GM19395 (cell line): ENCODE data around the gene PERM1.
"Not testable (repeated sequence)": the region's sequence is repeated elsewhere in the genome, so short reads cannot be mapped to it uniquely, and the experiment has no call there.

Source experiments
- ATAC-seq: cut with Tn5 transposase; IDR thresholded peaks from one replicate; pipeline ENCODE4 v1.9.1; 2021; ENCODE audit warnings: mild to moderate bottlenecking, moderate library complexity; ENCODE audit not compliant: unreplicated experiment

The PERM1 gene

DNA sequence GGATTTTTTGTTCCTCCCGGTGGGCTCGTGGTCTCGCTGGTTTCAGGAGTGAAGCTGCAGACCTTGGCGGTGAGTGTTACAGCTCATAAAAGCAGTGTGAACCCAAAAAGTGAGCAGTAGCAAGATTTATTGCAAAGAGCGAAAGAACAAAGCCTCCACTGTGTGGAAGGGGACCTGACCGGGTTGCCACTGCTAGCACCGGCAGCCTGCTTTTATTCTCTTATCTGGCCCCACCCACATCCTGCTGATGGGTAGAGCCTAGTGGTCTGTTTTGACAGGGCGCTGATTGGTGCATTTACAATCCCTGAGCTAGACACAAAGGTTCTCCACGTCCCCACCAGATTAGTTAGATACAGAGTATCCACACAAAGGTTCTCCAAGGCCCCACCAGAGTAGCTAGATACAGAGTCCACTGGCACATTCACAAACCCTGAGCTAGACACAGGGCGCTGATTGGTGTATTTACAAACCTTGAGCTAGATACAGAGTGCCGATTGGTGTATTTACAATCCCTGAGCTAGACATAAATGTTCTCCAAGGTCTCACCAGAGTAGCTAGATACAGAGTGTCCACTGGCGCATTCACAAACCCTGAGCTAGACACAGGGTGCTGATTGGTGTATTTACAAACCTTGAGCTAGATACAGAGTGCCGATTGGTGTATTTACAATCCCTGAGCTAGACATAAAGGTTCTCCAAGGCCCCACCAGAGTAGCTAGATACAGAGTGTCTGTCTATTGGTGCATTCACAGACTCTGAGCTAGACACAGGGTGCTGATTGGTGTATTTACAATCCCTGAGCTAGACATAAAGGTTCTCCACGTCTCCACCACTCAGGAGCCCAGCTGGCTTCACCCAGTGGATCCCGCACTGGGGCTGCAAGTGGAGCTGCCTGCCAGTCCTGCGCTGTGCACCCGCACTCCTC lies 35.8 kb upstream of the PERM1 start:
- not testable (repeated sequence) for ATAC-seq

DNA sequence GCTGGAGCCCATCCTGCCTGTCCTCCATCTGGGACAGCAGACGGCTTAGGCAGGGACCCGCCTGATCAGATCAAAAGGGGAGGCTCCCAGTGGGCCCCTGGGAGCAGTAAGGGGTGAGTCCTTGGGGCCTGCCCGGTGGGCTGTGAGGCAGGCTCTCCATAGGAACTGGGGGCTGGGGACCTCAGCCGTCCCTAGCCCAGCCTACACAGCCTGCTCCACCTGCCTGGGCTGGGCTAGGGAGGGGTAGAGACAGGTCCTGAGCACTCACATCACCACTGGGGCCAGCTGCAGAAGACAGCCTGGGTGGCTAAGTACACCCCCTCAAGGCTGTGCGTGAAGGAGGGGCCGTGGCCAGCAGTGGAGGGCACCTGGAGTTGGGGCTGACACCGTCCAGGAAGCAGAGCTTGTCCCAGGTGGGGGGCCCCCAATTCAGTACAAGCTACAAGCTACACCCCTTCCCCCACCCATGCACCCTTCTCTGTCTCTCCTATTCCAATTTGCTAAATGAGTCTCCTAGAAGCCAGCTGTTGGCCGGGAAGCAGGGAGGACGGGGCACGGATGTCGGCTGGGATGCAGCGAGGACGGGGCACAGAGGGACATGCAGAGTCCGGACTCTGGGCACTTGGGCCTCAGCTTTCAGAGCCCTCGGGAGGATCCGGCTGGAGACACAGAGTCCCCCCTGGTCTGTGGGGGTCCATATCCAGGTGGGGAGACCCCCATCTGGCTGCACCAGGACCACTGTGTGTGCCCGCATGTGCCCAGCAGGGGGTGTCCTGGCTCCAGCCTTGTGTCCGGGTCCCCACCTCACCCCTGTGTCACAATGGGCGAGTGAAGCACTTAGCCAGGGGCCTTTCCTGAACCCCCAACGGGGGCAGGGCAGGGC lies 33.1 kb upstream of the PERM1 start:
- no peak for ATAC-seq

DNA sequence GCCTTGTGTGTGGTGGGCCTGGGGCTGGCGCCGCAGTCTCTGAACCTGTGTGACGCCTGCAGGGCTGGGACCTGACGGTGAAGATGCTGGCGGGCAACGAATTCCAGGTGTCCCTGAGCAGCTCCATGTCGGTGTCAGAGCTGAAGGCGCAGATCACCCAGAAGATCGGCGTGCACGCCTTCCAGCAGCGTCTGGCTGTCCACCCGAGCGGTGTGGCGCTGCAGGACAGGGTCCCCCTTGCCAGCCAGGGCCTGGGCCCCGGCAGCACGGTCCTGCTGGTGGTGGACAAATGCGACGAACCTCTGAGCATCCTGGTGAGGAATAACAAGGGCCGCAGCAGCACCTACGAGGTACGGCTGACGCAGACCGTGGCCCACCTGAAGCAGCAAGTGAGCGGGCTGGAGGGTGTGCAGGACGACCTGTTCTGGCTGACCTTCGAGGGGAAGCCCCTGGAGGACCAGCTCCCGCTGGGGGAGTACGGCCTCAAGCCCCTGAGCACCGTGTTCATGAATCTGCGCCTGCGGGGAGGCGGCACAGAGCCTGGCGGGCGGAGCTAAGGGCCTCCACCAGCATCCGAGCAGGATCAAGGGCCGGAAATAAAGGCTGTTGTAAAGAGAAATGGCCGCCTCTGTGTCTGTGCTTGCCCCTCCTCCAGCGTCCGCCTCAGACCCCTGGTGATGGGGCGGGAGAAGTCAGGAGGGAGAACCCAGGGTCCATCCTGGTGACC lies 32.2 kb upstream of the PERM1 start:
- ATAC-seq, result no peak

DNA sequence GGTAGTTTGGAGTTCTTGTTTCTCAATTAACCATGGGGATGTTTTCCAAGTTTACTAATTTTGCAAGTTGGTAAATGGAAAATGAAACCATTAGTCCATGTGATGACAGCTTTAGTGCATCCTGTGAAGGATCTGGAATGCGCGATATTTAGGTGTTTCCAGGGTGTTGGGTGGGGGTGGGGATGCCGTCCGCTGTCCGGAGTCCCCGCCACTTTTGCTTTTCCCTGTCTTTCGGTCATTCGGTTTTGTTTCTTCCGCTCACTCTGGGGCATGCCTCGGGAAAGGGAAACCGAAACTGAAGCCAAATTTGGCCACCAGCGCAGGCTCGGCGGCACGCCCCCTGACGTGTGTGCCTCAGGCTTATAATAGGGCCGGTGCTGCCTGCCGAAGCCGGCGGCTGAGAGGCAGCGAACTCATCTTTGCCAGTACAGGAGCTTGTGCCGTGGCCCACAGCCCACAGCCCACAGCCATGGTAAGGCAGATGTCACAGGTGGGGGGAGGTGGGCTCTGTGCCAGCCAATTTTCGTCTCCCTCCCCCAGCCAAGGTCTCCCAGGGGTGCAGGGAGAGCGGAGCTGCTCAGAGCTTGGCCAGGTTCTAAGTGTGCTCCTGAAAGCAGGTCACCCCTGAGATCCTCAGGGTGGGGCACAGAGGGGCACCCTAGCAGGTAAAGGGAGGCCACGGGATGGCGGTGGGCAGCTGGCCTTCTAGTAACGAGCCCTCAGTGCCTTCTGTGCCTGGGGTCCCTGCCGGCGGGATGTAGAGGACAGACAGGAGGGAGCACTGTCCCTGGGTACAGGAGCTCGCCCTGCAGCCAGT lies 31.4 kb upstream of the PERM1 start, which contains the start of gene ISG15:
TSS of gene ISG15 (plus strand) at position 393 of the 817 bp plus-strand sequence. CDS start at position 470, 77 bp downstream.
- ATAC-seq, result peak; percentile 88

DNA sequence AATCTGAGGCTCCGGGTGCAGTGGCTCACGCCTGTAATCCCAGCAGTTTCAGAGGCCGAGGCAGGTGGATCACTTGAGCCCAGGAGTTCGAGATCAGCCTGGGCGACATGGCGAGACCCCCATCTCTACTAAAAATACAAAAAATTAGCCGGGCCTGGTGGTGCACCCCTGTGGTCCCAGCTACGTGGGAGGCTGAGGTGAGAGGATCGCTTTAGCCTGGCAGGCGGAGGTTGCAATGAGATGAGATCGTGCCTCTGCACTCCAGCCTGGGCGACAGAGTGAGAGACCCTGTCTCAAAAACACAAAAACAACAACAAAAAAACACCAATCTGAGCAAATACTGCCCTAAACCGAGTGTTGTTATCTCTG lies 30.8 kb upstream of the PERM1 start:
- not testable (repeated sequence) for ATAC-seq

DNA sequence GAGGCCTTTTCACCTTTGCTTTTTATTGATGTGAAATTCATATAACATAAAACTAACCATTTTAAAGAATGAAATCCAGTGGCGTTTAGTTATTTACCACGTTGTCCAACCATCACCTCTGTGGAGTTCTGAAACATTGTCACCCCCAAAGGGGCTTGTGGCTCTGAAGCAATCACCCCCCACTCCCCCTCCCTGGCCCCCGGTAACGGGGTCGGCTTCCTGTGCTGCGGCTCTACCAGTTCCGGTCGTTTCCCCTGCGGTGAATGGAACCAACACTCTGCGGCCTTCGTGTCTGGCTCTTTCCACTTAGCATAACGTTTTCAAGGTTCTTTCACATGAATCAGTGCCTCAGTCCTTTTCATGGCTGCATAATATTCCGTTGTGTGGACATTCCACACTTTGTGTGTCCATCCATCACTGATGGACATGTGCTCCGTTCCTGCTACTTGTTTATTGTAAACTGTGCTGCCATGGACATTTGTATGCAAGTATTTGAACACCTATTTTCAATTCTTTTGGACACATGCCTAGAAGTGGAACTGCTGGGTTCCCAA lies 29.6 kb upstream of the PERM1 start:
- no peak for ATAC-seq

DNA sequence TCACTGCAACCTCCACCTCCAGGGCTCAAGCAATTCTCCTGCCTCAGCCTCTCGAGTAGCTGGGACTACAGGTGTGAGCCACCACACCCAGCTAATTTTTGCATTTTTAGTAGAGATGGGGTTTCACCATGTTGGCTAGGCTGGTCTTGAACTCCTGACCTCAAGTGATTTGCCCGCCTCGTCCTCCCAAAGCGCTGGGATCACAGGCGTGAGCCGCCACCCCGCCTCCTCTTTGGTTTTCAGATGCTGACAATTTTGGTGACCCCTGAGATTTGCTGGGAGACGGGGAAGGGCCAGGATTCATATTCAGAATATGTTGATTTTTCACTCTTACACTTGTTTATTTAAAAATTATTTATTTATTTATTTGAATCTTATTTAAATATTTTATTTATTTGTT lies 28.2 kb upstream of the PERM1 start:
- ATAC-seq, result not testable (repeated sequence)

DNA sequence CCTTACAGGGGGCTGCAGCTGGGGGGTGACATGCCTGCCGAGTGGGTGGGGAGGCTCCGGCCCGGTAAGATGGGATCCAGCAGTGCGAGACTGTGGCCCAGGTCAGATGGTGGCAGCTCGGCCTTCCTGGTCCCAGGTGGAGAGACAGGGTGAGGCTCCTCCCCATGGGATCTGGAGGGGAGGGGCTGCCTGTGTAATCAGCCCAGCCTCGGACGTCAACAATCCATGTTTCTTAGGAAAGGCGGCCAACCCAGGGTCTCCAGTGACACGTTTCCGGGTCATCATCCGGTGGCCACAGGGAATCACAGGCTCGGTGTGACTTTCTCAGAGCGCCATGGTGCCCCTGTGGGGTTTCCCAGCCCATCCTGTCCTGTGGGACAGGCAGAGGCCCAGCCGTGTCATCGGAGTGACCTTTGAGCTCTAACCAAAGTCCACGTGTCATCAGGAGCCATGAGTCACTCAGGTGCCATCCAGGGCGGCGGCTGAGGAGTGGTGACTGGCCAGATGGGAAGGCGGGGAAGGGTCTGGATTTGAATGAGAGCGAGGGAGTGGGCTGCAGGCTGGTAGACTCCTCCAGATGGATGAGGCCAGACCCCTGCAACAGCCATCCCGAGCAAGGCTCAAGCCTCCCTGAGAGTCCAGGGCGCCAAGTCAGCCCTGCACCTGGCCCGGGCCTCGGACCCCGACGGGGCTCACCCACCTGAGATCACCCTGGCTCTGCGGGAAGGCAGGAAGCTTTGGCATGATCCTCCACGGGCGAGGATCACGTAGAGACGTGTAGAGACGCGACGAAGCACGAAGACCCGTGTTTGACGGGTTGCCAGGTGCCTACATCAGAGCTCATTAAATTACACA lies 24.6 kb upstream of the PERM1 start:
- no peak for ATAC-seq

DNA sequence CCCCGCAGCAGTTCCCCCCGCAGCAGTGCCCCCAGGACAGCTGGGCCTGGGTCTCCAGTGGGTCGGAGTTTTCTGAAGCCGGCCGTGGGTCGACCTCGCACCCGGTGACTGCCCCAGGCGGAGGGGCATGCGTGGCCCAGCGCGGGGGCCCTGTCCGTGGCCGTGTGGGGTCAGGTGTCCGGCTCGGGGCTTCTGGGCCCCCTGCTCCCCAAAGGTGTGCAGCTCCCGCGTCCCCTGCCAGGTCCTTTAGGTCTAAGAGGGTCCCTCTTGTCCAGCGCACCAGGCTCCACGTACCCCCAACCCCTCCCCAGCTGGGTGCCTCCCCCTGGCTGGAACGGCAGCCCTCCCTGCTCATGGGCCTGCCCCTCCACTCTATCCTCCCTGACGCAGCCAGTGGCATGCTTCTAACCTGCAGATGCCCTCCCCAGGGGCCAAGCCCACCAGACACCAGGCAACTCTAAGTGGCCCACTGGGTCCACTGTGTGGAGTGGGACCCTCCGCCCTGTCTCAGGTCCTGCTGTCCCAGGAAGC lies 23.9 kb upstream of the PERM1 start:
- ATAC-seq, result no peak

DNA sequence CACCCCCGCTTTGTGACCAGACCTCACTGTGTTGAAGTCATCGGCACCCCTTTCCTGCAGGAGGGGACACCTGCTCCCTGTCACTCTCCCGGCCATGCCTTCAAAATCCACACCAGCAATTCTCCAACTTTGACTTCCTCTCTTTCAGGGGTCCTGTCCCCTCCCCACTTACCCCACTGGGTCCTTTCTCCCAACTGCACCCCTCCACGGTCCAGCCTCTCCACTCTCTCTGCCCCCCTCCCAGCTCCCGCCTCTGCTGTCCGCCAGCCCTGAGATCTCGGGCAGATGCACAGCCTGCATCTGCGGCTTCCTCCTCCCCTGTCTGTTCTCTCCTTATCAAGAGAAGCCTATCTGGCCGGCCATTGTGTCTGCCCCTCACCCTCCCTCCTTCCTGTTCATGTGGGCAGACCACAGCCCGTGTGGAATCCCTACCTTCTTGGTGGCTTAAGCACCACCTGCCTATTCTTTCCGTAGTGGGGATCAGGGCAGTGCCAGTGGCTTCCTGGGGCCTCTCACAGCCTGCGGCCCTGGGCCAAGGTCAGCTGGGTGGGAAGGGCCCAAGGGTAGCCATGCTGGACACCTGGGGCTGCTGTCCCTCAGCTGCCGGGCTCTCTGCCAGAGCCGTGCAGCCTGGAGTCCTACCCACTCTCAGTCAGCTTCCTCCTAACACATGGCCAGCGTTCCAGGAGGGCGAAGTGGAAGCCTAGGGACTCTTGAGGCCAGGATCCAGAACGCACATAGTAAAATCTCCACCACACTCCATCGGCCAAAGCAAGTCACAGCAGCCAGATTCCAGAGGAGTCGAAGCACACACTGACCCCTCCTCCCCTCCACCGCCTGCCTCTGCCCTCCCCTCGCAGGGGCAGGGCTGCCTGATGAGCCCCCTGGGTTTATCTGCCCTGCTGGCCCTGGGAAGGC lies 23.1 kb upstream of the PERM1 start:
- no peak for ATAC-seq

DNA sequence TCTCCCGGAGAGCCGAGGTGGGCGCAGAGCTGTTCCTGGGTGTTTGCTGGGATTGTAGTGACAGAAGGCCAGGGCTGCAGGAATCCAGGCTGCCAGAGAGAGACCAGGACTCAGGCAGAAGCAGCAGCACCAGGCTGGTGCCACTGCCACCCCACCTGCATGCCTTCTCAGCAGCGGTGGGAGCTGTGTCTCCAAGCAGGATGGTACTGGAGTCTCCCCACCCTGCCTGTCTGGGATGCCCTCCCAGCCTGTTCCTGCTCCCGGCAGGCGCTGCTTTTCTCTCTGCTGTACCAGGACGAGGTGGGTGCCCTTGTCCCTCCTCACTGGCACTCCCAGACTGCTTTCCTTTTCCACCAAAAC lies 22.5 kb upstream of the PERM1 start:
- ATAC-seq, result no peak

DNA sequence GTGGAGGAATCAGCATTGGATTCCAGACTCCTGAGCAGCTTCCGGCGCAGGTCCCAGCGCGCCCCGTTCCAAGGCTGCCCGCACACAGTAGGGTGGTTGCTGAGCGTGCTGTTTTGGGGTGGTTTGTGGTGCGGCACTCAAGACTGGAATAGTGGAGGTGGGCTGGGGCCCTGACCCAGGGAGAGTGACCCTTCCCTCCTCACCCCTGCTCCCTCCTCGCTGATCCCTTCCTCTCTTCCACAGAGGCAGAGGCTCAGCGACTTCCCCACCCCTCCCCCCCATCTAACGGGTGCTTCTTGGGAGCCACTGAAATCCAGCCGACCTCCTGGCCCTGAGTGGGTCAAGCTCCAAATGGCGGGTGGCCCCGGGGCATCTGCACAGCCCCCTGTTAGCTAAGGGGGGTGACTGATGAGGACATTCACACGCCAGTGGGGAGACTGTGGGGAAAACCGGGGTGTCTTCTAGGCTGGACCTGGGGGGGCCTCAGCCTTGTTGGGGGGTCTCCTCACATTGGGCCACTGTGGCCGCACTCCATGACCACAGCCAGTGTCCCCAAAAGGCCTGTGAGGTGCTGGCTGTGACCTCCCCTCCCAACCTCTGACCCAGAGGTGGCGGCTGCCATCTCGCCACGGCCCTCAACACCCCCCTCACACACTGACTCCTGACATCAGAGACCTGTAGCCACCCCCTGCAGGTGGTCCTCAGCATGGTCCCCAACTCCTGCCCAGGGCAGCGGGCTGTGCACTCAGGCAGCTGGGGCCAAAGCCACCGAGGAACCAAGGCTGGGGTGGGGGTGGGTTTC lies 21.9 kb upstream of the PERM1 start:
- no peak for ATAC-seq

DNA sequence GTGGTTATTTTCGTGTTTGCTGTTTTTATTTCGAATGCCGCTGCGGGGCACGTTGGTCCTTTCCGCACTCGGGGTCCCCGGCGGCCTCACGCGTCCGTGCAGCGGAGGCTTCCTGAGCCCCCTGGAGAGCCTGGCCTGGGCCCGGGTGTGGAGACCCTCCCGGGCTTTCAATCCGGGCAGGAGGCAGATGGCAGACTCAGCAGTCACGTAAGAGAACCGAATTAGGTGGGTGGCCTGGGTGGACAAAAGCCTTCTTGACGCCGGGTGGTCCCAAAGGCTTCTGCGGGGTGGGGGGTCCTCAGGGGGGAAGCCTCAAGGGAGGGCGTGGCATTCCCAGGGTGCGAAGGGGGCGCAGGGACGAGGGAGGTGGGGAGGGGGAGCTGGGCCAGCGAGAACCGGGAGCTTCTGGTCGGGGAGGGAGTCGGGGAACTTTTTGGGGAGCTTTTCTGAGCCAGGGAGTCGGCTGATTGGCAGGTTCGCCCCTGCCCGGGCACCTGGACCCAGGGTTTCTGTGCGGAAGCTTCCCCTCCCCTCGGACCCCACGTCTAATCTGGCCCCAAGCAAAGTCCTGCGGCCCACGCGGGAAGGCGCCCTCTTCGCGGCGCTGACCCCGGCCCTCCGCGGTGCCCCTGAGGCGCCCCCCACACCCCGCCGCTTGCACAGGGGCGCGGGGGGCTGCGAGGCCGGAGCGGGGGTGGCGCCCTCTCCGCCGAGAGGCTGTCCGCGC lies 19.3 kb upstream of the PERM1 start:
- no peak for ATAC-seq

DNA sequence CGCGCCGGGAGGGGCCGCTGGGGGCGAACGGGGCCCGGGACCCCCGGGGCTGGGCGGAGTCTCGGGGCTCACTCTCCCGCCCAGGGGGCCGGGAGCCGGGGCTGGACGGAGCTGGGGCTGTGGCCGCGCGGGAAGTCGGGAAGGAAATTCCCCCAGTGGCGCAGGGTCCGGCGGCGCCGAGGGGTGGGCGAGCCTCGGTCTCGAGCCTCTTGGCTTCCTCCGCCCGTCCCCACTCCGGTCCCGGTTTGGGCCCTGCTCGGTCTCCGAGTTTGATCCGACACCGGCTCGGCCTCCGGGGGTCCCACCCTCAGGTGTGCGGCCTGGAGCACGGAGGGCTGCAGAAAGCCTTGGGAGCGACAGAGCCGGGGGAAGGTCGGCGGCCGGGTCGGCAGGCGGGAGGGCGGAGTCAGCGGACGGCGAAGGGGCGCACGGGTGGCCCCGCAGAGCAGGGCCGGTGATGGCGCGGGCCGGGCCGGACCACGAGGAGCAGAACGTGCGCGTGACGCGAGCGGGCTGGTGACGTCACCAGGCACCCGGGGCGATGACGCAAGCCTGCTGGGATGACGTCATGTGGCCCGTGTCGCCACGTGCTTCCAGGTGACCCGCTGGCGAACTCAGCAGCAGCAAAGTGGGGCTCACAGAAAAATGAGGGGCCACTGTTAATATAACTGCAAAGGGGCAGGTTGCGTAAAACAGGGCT lies 18.6 kb upstream of the PERM1 start:
- ATAC-seq, result no peak

DNA sequence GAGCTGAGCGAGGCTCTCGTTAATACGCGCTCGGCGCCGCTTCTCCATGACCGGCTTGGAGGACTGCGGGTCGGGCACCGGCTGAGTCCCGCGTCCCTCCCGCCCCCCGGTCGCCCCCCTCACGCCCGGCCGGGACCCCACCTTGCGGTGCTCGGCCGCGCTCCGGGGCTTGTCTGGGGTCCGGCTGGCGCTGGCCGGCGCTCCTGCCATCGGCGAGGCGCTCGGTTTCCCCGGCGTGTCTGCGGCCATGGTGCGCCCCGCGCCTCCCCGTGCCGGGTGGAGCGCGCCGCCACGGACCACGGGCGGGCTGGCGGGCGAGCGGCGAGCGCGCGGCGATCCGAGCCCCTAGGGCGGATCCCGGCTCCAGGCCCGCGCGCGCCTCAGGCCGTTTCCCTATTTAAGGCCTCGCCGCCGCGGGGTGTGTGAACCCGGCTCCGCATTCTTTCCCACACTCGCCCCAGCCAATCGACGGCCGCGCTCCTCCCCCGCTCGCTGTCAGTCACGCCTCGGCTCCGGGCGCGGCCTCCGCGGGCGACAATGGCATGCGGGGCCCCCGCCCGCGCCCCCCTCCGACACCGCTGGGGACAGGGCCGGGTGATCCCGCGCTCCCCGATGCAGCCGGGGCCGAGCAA lies 17.9 kb upstream of the PERM1 start, which contains the start of gene HES4:
TSS of gene HES4 (minus strand) at position 373 of the 632 bp plus-strand sequence. CDS start at position 249, 124 bp downstream.
- ATAC-seq, result no peak
